ENCODE results near the gene GTF2A1L.

GTF2A1L gene

GRCh38 chr2:48685126-48685525 lies 67.5 kb downstream of the GTF2A1L start:
- no peak for DNase-seq (ENCODE audit: low read depth, low spot score)
- no peak overlapping the region for H3K4me3 ChIP-seq (ENCODE audit: low read depth, low read length)
- no peak for TF ChIP-seq CTCF (IDR thresholded peaks at IDR 0.05; ENCODE audit: insufficient read depth, low read length, missing control alignments)
- POLR2A ChIA-PET = no interaction called here
- CTCF ChIA-PET = no interaction called here

GRCh38 chr2:48691935-48692691 lies 74.5 kb downstream of the GTF2A1L start:
- ChIA-PET CTCF (no interaction called here), POLR2A (no interaction called here)
- TF ChIP-seq CTCF (IDR thresholded peaks at IDR 0.05; ENCODE audit: insufficient read depth, low read length, missing control alignments) = no peak
- no peak for DNase-seq (ENCODE audit: low read depth, low spot score)
- no peak overlapping the region for H3K4me3 ChIP-seq (ENCODE audit: low read depth, low read length)

GRCh38 chr2:48693066-48693465 lies 75.4 kb downstream of the GTF2A1L start:
- CTCF ChIA-PET = no interaction called here
- POLR2A ChIA-PET = no interaction called here
- TF ChIP-seq CTCF (IDR thresholded peaks at IDR 0.05; ENCODE audit: insufficient read depth, low read length, missing control alignments) = no peak
- DNase-seq (ENCODE audit: low read depth, low spot score) = no peak
- no peak overlapping the region for H3K4me3 ChIP-seq (ENCODE audit: low read depth, low read length)

- ChIA-PET POLR2A (no interaction called here), CTCF (no interaction called here)
- no peak overlapping the region for H3K4me3 ChIP-seq (ENCODE audit: low read depth, low read length)
- no peak for DNase-seq (ENCODE audit: low read depth, low spot score)
- TF ChIP-seq CTCF (IDR thresholded peaks at IDR 0.05; ENCODE audit: insufficient read depth, low read length, missing control alignments) = no peak
These were observed 76.0 kb downstream of the GTF2A1L start for GRCh38 chr2:48693645-48694044.

- TF ChIP-seq CTCF (IDR thresholded peaks at IDR 0.05; ENCODE audit: insufficient read depth, low read length, missing control alignments) = no peak
- CTCF ChIA-PET = no interaction called here
- DNase-seq (ENCODE audit: low read depth, low spot score) = no peak
- H3K4me3 ChIP-seq (ENCODE audit: low read depth, low read length) = no peak overlapping the region
- POLR2A ChIA-PET = no interaction called here
These were observed 76.5 kb downstream of the GTF2A1L start for GRCh38 chr2:48694149-48694548.

GRCh38 chr2:48695991-48696390 lies 78.3 kb downstream of the GTF2A1L start:
- no peak overlapping the region for H3K4me3 ChIP-seq (ENCODE audit: low read depth, low read length)
- CTCF ChIA-PET = no interaction called here
- no peak for TF ChIP-seq CTCF (IDR thresholded peaks at IDR 0.05; ENCODE audit: insufficient read depth, low read length, missing control alignments)
- POLR2A ChIA-PET = no interaction called here
- DNase-seq (ENCODE audit: low read depth, low spot score) = no peak

All from AG04449 (cell line).